ENCODE results near the gene TTLL1.
"Not testable (repeated sequence)": the region's sequence is repeated elsewhere in the genome, so short reads cannot be mapped to it uniquely, and the experiment has no call there.

The TTLL1 gene

GRCh38 chr22:43060183-43060582 lies 29.0 kb downstream of the TTLL1 start:
- DNase-seq = peak; percentile 38

DNA sequence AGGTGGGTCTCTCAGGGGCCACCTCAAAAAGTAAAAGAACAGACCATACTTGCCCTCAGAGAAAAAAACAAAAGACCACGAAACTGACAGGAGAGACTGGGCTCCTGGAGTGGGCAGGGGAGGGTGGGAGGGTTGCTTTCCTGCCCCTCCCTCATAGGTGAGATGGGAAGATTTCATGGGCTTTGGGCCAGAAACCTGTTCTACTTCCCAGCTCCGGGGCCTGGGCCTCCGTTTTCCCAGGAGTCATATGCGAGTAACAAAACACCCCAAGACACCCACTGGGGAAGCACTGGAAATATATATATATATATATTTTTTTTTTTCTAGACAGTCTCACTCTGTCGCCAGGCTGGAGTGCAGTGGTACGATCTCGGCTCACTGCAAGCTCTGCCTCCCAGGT lies 31.6 kb downstream of the TTLL1 start:
- no peak for DNase-seq

DNA sequence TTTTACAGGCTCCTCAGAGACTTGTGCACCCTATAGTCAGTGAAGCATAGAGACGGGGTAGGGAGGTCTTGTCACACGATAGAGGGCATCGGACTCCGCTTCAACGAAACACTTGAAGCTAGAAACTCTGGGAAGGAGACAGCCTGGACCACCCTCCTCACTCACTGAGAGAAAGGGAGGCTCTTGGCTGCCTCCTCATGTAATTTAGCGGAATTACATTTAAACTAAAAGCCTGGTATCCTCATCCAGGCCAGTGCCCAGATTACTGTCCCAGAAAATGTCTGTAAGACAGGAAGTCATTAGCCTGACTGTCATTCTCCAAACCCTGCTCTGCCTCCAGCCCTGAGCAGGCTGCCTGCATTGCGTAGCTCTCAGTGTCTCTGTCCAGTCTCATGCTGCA lies 36.0 kb downstream of the TTLL1 start:
- no peak for DNase-seq

DNA sequence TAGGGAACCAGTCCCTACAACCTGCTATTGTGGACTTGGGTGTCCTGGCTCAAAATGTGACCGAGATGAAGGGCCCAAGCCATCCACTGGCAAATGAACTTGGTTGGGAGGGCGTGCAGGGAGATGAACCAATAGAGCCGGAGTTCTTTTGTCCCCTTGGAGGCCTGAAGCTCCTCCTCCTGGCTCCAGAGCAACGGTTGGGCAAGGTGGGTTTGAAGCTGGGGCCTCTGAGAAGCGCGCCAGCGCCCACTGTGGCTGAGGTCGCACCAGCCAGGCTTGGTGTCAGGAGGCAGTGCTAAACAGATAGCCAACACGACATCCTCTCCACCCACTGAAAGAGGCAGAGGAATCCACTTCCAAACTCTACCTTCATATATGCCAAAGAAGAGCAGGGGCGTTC lies 38.2 kb downstream of the TTLL1 start:
- no peak for DNase-seq

GRCh38 chr22:43047605-43048004 lies 41.6 kb downstream of the TTLL1 start:
- no peak for DNase-seq

DNA sequence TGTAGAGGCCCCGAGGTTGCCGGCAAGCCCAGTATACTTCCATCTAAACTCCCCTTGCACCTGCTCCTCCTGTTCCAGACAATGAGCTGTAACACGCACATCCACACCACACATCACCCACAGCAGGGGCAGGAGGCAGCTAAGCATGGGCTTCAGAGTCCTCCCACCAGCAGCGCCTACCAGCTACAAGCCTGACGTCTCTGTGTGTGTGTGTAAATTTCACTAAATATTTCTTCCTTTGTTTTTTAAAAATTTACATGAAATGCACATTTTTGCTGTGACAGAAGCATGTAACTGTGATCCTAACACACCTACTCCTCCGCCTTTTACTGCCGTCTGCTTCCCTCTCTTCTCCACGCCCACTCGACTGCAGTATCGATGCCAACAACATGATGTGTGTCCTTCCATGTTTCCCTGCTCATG lies 44.9 kb downstream of the TTLL1 start:
- DNase-seq = no peak

- no peak for DNase-seq
Measured at GRCh38 chr22:43042101-43042780, 47.0 kb downstream of the TTLL1 start.

- DNase-seq = no peak
Measured at GRCh38 chr22:43039800-43040199, 49.4 kb downstream of the TTLL1 start.

- no peak for DNase-seq
Measured at GRCh38 chr22:43038325-43038724, 50.9 kb downstream of the TTLL1 start.

DNA sequence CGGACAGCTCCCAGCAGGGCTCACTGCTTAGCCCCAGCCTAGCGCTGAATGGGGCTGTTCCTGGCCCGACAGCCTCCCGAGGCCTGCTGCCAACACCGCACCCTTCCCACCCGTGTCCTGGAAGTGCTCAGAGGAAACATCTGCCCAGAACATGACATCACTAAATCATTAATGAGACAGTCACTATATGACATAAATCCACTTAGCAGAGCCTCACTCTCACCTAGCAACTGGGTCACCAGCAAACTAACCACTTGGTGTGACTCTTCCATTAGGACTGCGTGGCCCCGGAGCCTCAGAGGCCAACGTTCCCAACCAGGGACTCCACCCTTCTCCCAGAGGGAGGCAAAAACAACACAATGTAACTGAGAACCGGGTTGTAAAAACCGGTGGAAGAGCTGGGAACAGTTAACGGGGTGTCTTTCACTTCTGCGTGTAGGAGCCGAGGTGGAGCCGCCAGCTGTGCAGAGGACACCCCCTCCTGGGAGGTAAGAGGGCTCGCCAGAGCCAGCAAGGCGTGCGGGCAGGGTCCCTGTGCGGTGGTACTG lies 52.8 kb downstream of the TTLL1 start:
- no peak for DNase-seq

DNA sequence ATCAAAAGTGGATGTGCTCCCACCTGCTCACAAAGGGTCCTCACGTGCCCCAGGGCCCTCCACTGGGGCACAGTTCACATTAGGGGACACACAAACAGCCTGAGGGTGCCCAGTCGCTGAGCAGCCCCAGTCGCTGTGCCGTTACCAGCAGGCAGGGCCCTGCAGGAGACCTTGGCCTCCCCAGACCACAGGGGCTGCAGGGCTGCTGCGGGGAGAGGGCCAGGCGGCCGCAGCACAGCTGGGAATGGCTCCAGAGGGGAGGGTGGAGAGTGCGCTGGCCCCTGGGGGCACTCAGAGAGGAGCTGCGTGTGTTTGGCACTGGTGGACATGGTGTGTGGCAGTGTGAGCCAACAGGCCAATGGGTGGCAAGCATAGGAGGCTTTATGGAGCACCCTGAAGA lies 53.9 kb downstream of the TTLL1 start:
- DNase-seq = no peak

GRCh38 chr22:43031617-43032016 lies 57.6 kb downstream of the TTLL1 start:
- DNase-seq = no peak

GRCh38 chr22:43018615-43019014 lies 70.6 kb downstream of the TTLL1 start:
- DNase-seq = no peak

GRCh38 chr22:43017525-43018460 lies 71.4 kb downstream of the TTLL1 start:
- no peak for DNase-seq

DNA sequence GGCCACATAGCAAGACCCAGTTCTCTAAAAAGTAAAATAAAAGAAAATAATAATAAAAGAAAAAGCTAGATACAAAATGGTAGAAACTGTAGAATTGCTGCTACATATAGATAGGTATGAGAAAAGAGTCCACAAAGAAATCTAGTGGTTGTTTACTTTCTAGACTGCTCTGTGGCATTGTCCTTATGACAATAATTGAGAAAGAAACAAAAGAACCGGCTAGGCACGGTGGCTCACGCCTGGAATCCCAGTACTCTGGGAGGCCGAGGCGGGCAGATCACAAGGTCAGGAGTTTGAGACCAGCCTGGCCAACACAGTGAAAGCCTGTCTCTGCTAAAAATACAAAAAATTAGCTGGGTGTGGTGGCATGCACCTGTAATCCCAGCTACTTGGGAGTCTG lies 73.0 kb downstream of the TTLL1 start:
- not testable (repeated sequence) for DNase-seq

DNA sequence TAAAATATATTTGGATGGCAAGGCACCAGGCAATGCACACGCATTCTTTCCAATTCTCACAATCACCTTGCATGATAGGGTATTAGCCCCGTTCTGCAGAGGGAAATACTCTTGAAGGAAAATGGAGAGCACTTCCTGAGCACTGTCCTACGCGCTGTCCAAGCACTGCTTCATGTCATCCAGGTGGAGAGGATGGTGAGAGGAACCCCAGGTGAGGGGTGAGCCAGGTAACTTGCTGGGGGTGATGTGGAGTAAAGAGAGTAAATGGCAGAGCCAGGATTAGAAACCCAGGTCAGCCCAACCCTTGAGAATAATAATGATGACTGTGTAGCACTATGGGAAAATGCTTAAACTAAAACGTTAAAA lies 73.5 kb downstream of the TTLL1 start:
- DNase-seq = no peak

GRCh38 chr22:43014869-43015676 lies 74.1 kb downstream of the TTLL1 start, which contains the start of gene PACSIN2:
TSS of gene PACSIN2 (minus strand) at chr22:43015149. CDS start at chr22:42912080, 103,069 bp downstream.
- peak; percentile 99 for DNase-seq

DNA sequence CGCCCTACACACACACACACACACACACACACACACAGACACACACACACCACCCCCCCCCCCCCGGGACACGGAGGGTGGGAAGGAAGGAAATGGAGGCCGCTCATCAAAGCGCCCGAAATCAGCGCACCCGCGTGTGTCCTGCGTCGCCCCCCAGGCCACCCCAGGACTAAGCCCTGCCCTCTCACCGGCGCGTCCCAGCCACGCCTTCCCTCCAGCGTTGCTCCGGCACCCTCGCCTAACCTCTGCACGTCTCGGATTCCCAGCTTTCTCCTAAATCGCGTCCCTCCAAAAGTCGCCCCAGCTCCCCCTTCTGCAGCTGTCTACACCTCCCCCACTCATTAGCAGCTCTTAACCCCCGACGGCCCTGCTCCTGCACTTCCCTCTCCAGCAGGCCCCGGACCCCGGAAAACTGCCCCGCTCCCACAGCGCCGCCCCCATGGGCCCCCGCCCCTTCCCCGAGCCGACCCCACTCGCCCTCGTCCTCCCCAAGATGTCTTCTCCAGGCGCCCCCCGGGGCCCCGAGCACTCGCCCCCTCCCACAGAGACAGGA lies 74.8 kb downstream of the TTLL1 start:
- peak; percentile 33 for DNase-seq

GRCh38 chr22:43013355-43014315 lies 75.6 kb downstream of the TTLL1 start:
- no peak for DNase-seq

DNA sequence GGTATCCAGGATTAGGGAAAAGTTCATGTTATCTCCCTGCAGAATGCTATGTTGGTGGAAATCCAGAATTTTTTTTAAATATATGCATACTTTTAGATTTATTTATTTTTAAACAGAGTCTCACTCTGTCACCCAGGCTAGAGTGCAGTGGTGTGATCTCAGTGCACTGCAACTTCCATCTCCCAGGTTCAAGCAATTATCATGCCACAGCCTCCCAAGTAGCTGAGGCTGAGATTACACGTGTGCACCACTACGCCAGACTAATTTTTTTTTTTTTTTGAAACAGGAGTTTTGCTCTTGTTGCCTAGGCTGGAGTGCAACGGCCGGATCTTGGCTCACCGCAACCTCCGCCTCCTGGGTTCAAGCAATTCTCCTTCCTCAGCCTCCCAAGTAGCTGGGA lies 76.8 kb downstream of the TTLL1 start:
- DNase-seq = no peak

DNA sequence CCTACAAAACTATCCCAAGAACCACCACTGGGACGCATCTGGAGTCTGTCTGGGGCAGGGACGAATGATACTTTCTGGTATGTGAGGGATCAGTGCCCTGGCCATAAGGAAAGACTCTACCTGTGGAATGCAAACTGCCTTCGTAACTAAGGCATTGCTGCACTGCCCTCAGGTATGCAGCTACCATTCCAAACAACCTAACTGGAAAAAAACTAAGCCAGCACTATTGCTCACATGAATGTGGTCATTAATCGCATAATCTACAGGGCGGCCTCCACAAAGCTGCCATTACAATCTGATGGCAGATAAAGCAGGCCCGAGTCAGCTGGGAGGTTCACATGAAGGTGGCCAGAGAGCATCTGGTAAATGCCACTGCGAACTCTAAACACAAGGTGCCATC lies 78.1 kb downstream of the TTLL1 start:
- DNase-seq = no peak
